Measurements from ENCODE around the gene KRTAP4-2. TPM values are rescaled to one million over a fixed set of nuclear protein-coding genes. Genes with fewer than 3 reads are reported as not detected.
"Not testable (repeated sequence)": the region's sequence is repeated elsewhere in the genome, so short reads cannot be mapped to it uniquely, and the experiment has no call there.

The KRTAP4-2 gene
- total RNA-seq, 1 experiment from 2014 or later: not detected

DNA sequence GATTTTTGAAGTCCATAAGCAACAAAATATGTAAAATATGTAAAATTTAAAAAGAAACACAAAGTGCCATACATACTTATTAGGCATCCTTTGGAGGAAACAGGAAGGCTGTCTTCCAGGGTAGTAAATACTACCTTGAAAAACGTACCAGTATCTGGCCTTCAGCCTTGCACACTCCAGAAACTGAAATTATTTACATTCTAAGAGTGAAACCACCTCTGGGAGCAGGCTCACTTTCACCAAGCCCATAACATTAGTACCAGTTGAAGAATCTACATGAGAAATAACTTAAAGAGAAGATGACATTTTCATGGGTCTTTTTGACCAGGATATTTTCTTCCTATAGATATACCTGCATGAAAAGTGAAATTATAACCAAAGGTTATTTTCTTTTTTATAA lies 18.0 kb upstream of the KRTAP4-2 start:
- DNase-seq: no peak

DNA sequence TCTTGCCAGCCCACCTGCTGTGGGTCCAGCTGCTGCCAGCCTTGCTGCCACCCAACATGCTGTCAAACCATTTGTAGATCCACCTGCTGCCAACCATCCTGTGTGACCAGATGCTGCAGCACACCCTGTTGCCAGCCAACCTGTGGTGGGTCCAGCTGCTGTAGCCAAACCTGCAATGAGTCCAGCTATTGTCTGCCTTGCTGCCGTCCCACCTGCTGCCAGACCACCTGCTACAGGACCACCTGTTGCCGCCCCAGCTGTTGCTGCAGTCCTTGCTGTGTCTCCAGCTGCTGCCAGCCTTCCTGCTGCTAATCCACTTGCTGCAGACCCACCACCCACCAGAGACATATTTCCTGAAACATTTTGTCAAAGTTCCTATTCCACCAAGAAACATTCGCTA lies 12.3 kb upstream of the KRTAP4-2 start:
- no peak overlapping the region for H3K4me2 ChIP-seq (ENCODE audit: low read depth, low read length, poor library complexity, severe bottlenecking)
- no peaks in the 10 kb centered on the region for H3K27me3 ChIP-seq (ENCODE audit: low read length)
- H3K4me3 ChIP-seq (ENCODE audit: low read length): no peak overlapping the region
- no peaks in the 10 kb centered on the region for H3K9me2 ChIP-seq (replicated peaks; ENCODE audit: insufficient read depth, low read length)
- H3K27ac ChIP-seq (ENCODE audit: low read length): no peak overlapping the region
- DNase-seq: no peak
- H3K9me3 ChIP-seq (ENCODE audit: low read length): no peaks in the 10 kb centered on the region
- H3K36me3 ChIP-seq (ENCODE audit: insufficient read depth, low read length): no peaks in the 10 kb centered on the region
- H3K9ac ChIP-seq (ENCODE audit: low read length): no peak overlapping the region
- no peaks in the 10 kb centered on the region for H3K79me2 ChIP-seq (ENCODE audit: low read length)
- H2AFZ ChIP-seq (ENCODE audit: low read length): no peak overlapping the region
- H3K4me1 ChIP-seq (ENCODE audit: low read length): no peaks in the 10 kb centered on the region
- no peaks in the 10 kb centered on the region for H4K20me1 ChIP-seq (ENCODE audit: insufficient read depth, low read depth, low read length)

More for the DNA sequence above, 18.0 kb upstream of the KRTAP4-2 start:
- Histone ChIP-seq H3K36me3 (ENCODE audit: insufficient read depth, low read length) (no peaks in the 10 kb centered on the region), H3K27me3 (ENCODE audit: low read length) (no peaks in the 10 kb centered on the region), H3K4me3 (ENCODE audit: low read length) (no peak overlapping the region), H3K9me2 (replicated peaks; ENCODE audit: insufficient read depth, low read length) (no peaks in the 10 kb centered on the region), H4K20me1 (ENCODE audit: insufficient read depth, low read depth, low read length) (no peaks in the 10 kb centered on the region), H2AFZ (ENCODE audit: low read length) (no peak overlapping the region), H3K79me2 (ENCODE audit: low read length) (no peaks in the 10 kb centered on the region), H3K9me3 (ENCODE audit: low read length) (no peaks in the 10 kb centered on the region), H3K4me2 (ENCODE audit: low read depth, low read length, poor library complexity, severe bottlenecking) (no peak overlapping the region), H3K27ac (ENCODE audit: low read length) (no peak overlapping the region), H3K9ac (ENCODE audit: low read length) (no peak overlapping the region), H3K4me1 (ENCODE audit: low read length) (no peaks in the 10 kb centered on the region)

DNA sequence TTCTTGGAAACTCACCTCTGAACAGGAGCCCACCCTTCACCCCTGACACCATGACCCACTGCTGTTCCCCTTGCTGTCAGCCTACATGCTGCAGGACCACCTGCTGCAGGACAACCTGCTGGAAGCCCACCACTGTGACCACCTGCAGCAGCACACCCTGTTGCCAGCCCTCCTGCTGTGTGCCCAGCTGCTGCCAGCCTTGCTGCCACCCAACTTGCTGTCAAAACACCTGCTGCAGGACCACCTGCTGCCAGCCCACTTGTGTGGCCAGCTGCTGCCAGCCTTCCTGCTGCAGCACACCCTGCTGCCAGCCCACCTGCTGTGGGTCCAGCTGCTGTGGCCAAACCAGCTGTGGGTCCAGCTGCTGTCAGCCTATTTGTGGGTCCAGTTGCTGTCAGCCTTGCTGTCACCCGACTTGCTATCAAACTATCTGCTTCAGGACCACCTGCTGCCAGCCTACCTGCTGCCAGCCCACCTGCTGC lies 11.9 kb upstream of the KRTAP4-2 start, which contains the start of gene KRTAP9-1:
Gene KRTAP9-1 (plus strand): TSS at position 51 of the 482 bp plus-strand sequence. CDS start 0 bp downstream, at position 51.
- not testable (repeated sequence) for H4K20me1 ChIP-seq (ENCODE audit: insufficient read depth, low read depth, low read length); H3K4me3 ChIP-seq (ENCODE audit: low read length); H3K27me3 ChIP-seq (ENCODE audit: low read length); H3K9ac ChIP-seq (ENCODE audit: low read length); H3K9me3 ChIP-seq (ENCODE audit: low read length); DNase-seq; H3K4me2 ChIP-seq (ENCODE audit: low read depth, low read length, poor library complexity, severe bottlenecking); H2AFZ ChIP-seq (ENCODE audit: low read length); H3K9me2 ChIP-seq (replicated peaks; ENCODE audit: insufficient read depth, low read length); H3K79me2 ChIP-seq (ENCODE audit: low read length); H3K27ac ChIP-seq (ENCODE audit: low read length); H3K4me1 ChIP-seq (ENCODE audit: low read length); H3K36me3 ChIP-seq (ENCODE audit: insufficient read depth, low read length)

DNA sequence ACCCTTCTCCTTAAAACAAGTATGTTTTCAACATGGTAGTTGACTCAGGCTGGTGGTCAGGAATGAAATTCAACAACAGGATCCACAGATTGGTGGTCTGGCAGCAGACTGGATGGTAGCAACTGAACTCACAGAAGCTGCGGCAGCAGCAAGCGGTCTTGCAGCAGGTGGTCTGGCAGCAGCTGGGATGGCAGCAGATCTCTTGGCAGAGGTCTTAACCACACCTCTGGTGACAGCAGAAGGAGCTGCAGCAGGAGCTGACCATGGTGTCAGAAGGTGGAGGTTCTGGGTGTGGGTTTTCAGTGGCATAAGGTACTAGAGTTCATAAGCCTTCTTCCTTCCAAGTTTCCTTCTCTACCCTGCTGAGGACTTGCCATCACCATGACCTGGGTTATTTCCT lies 8.9 kb upstream of the KRTAP4-2 start:
- Histone ChIP-seq H3K9me3 (ENCODE audit: low read length) (no peaks in the 10 kb centered on the region), H2AFZ (ENCODE audit: low read length) (no peak overlapping the region), H3K36me3 (ENCODE audit: insufficient read depth, low read length) (no peaks in the 10 kb centered on the region), H3K27ac (ENCODE audit: low read length) (no peak overlapping the region), H3K4me1 (ENCODE audit: low read length) (no peaks in the 10 kb centered on the region), H3K27me3 (ENCODE audit: low read length) (no peaks in the 10 kb centered on the region), H3K9ac (ENCODE audit: low read length) (no peak overlapping the region), H3K9me2 (replicated peaks; ENCODE audit: insufficient read depth, low read length) (no peaks in the 10 kb centered on the region), H3K79me2 (ENCODE audit: low read length) (no peaks in the 10 kb centered on the region), H3K4me2 (ENCODE audit: low read depth, low read length, poor library complexity, severe bottlenecking) (no peak overlapping the region), H4K20me1 (ENCODE audit: insufficient read depth, low read depth, low read length) (no peaks in the 10 kb centered on the region), H3K4me3 (ENCODE audit: low read length) (no peak overlapping the region)
- DNase-seq: no peak

DNA sequence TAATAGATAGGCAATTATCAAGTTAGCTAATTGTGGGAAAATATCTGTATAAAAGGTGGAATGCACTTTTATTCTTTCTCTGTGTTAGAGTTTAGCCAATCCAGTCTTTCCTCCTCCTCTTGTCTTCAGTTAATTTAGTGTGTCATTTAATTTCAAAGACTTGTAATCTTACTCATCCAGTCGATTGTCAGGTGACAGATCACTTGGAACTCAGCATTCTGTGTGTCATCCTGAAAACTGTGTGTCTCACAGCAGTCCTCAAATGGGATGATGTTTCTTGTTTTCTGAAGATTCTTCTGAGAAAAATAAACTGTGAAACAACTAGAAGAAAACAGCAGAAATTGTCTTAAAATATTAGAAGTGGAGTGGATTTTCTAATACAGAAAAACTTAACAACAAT lies 7.0 kb upstream of the KRTAP4-2 start:
- H3K9ac ChIP-seq (ENCODE audit: low read length): no peak overlapping the region
- no peaks in the 10 kb centered on the region for H4K20me1 ChIP-seq (ENCODE audit: insufficient read depth, low read depth, low read length)
- H3K36me3 ChIP-seq (ENCODE audit: insufficient read depth, low read length): no peaks in the 10 kb centered on the region
- no peaks in the 10 kb centered on the region for H3K9me3 ChIP-seq (ENCODE audit: low read length)
- H3K9me2 ChIP-seq (replicated peaks; ENCODE audit: insufficient read depth, low read length): no peaks in the 10 kb centered on the region
- no peaks in the 10 kb centered on the region for H3K4me1 ChIP-seq (ENCODE audit: low read length)
- H2AFZ ChIP-seq (ENCODE audit: low read length): no peak overlapping the region
- H3K27ac ChIP-seq (ENCODE audit: low read length): no peak overlapping the region
- no peak overlapping the region for H3K4me3 ChIP-seq (ENCODE audit: low read length)
- no peak for DNase-seq
- no peaks in the 10 kb centered on the region for H3K79me2 ChIP-seq (ENCODE audit: low read length)
- H3K27me3 ChIP-seq (ENCODE audit: low read length): no peaks in the 10 kb centered on the region
- no peak overlapping the region for H3K4me2 ChIP-seq (ENCODE audit: low read depth, low read length, poor library complexity, severe bottlenecking)

DNA sequence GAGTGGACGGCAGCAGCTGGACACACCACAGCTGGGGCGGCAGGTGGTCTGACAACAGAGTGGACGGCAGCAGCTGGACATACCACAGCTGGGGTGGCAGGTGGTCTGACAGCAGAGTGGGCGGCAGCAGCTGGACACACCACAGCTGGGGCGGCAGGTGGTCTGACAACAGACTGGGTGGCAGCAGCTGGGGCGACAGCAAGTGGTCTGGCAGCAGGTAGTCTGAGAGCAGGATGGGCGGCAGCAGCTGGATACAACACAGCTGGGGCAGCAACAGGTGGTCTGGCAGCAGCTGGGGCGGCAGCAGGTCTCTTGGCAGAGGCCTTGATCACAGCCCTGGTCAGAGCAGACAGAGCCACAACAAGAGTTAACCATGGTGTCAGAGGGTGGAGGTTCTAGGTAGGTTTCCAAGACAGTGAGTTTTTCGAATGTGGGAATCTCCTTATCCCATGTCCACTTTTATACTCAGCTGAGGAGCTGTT lies 6.5 kb upstream of the KRTAP4-2 start, which contains the start of gene KRTAP4-1:
Gene KRTAP4-1 (minus strand): TSS at position 432 of the 482 bp plus-strand sequence. CDS start 57 bp downstream, at position 375.
- no peaks in the 10 kb centered on the region for H3K36me3 ChIP-seq (ENCODE audit: insufficient read depth, low read length)
- DNase-seq: no peak
- H3K27me3 ChIP-seq (ENCODE audit: low read length): no peaks in the 10 kb centered on the region
- no peaks in the 10 kb centered on the region for H3K9me3 ChIP-seq (ENCODE audit: low read length)
- H3K9ac ChIP-seq (ENCODE audit: low read length): no peak within 1 kb of the TSS
- no peaks in the 10 kb centered on the region for H3K4me1 ChIP-seq (ENCODE audit: low read length)
- H3K4me3 ChIP-seq (ENCODE audit: low read length): no peak within 1 kb of the TSS
- no peaks in the 10 kb centered on the region for H4K20me1 ChIP-seq (ENCODE audit: insufficient read depth, low read depth, low read length)
- no peaks in the 10 kb centered on the region for H3K9me2 ChIP-seq (replicated peaks; ENCODE audit: insufficient read depth, low read length)
- no peak within 1 kb of the TSS for H3K27ac ChIP-seq (ENCODE audit: low read length)
- no peak within 1 kb of the TSS for H3K4me2 ChIP-seq (ENCODE audit: low read depth, low read length, poor library complexity, severe bottlenecking)
- no peaks in the 10 kb centered on the region for H3K79me2 ChIP-seq (ENCODE audit: low read length)
- no peak within 1 kb of the TSS for H2AFZ ChIP-seq (ENCODE audit: low read length)

DNA sequence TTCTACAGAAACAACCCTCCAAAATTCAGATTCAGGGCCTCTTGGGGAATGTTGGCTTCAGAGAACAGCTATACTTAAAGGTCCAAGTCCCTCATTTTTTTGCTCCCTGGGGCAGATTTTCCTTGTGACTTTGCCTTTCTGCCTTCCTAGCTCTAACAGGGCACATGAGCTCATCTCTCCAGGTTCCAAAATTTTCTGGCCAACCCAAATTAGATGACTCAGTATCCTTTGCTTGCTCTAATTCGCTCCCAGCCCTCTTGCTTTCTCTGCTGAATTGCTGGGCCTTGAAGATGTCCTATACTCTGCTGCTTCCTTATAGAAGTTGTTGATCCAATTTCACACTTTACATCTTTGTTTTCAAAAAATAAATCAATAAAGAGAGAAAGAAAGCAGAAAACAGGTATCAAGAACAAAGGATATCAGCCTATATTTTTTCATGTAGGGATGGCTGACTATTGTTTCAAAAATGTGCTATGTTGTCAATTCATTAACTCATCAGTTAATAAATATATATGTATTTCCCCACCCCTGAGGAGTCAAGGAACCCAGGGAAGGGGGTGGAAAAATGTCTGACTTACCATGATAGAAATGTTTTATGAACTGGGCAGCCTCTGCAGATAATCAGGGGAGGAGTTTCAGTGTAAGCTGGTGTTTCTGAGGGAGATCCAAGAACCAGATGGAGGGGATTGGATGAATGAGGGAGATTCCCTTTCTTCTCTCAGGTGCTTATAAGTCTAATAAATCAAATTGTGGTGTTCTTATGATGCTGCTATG lies 1.0 kb upstream of the KRTAP4-2 start:
- no peaks in the 10 kb centered on the region for H3K79me2 ChIP-seq (ENCODE audit: low read length)
- H3K36me3 ChIP-seq (ENCODE audit: insufficient read depth, low read length): no peaks in the 10 kb centered on the region
- no peak overlapping the region for H2AFZ ChIP-seq (ENCODE audit: low read length)
- peaks cover 19% of the 10 kb centered on the region for H3K4me1 ChIP-seq (ENCODE audit: low read length)
- no peaks in the 10 kb centered on the region for H3K9me2 ChIP-seq (replicated peaks; ENCODE audit: insufficient read depth, low read length)
- no peaks in the 10 kb centered on the region for H4K20me1 ChIP-seq (ENCODE audit: insufficient read depth, low read depth, low read length)
- H3K4me3 ChIP-seq (ENCODE audit: low read length): no peak overlapping the region
- H3K27me3 ChIP-seq (ENCODE audit: low read length): no peaks in the 10 kb centered on the region
- no peak overlapping the region for H3K27ac ChIP-seq (ENCODE audit: low read length)
- H3K9ac ChIP-seq (ENCODE audit: low read length): no peak overlapping the region
- no peaks in the 10 kb centered on the region for H3K9me3 ChIP-seq (ENCODE audit: low read length)
- no peak overlapping the region for H3K4me2 ChIP-seq (ENCODE audit: low read depth, low read length, poor library complexity, severe bottlenecking)
- no peak for DNase-seq

DNA sequence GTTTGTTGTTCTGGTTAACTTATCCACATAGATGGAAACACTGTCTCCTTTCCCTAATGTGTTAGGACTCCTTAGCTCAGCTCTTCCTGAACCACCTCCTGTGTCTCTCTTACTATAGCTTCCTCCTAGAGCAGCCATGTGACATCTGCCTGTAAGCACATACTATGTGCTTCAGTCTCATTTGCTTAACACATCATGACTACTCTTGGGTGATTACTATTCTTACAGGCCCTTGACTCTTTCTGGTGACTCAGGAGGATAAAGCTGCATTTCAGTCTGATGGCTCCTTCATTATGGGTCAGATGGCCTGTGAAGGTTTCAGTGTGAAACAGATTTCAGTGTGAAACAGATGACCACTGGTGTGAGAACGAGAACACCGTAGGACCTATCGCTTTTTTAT lies 320 bp upstream of the KRTAP4-2 start:
- Histone ChIP-seq H3K4me3 (ENCODE audit: low read length) (no peak overlapping the region), H3K9me2 (replicated peaks; ENCODE audit: insufficient read depth, low read length) (no peaks in the 10 kb centered on the region), H3K27ac (ENCODE audit: low read length) (no peak overlapping the region), H2AFZ (ENCODE audit: low read length) (no peak overlapping the region), H3K9me3 (ENCODE audit: low read length) (no peaks in the 10 kb centered on the region), H3K27me3 (ENCODE audit: low read length) (no peaks in the 10 kb centered on the region), H3K4me1 (ENCODE audit: low read length) (peaks cover 19% of the 10 kb centered on the region), H3K79me2 (ENCODE audit: low read length) (no peaks in the 10 kb centered on the region), H3K36me3 (ENCODE audit: insufficient read depth, low read length) (no peaks in the 10 kb centered on the region), H4K20me1 (ENCODE audit: insufficient read depth, low read depth, low read length) (no peaks in the 10 kb centered on the region), H3K9ac (ENCODE audit: low read length) (no peak overlapping the region), H3K4me2 (ENCODE audit: low read depth, low read length, poor library complexity, severe bottlenecking) (no peak overlapping the region)
- no peak for DNase-seq

Measured in Karpas-422 (cell line).